ENCODE results near the gene NACC2. TPM values are rescaled to one million over a fixed set of nuclear protein-coding genes. Genes with fewer than 3 reads are reported as not detected.

The NACC2 gene
- total RNA-seq, 1 donor from 2014 or later: 4.5 TPM

DNA sequence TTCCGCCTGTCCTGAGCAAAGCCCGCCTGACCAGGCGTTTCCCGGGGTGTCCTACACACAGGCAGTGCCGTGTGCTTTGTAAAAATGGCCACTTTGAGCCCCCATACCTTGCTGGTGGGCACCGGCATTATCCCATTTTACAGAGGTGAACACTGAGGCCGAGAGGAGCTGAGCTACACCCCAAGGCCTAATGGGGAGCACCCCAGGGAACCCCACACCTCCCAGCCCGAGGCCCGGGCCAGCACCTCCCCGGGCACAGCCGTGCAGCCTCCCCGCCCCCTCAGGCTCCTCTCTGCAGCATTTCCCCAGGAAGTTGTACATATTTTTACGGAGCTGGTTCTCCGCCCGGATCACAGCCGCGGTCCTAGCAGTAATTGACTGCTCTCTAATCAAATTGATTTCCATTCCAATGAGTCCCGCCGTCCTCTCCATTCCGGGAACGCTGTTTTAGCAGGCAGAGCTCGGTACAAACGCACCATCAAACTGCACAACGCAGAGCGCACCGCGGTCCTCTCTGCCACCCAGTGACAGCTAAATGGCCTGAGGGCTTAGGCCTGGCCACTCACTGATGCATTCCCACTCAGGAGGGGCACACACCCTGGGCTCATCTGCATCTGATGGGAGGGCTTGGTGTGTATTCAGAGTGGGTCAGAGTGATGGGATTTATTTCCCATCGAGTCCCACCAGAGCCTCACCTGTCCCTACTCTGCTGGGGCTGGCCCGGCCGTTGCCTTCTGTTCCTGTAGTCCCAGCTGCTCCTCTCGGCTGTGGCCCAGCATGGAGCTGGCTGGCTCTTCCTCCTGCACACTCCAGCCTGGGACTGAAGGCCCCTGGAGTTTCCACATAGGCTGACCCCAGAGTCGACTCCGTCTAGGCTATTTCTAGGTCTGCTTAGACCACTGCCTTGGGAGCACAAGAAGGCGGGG, 97.7 kb downstream of the NACC2 start:
- Mint-ChIP-seq H3K9me3 (no peaks in the 10 kb centered on the region), H3K36me3 (no peaks in the 10 kb centered on the region), H3K27me3 (ENCODE audit: insufficient read depth, low read depth) (peaks cover 7% of the 10 kb centered on the region), H3K4me1 (peaks cover 40% of the 10 kb centered on the region), H3K4me3 (no peak overlapping the region), H3K27ac (peak overlapping the region; percentile 86)
- Histone ChIP-seq H3K4me1 (peaks cover 25% of the 10 kb centered on the region), H2AFZ (replicated peaks) (no peak overlapping the region), H3K79me2 (ENCODE audit: low read depth) (no peaks in the 10 kb centered on the region), H3K4me2 (no peak overlapping the region), H3K9ac (no peak overlapping the region), H3K27ac (no peak overlapping the region), H3F3A (ENCODE audit: low read depth) (peaks cover 19% of the 10 kb centered on the region), H3K36me3 (no peaks in the 10 kb centered on the region), H3K9me3 (ENCODE audit: low read depth) (no peaks in the 10 kb centered on the region), H4K20me1 (ENCODE audit: low read depth) (no peaks in the 10 kb centered on the region), H3K4me3 (no peak overlapping the region), H3K27me3 (no peaks in the 10 kb centered on the region)
- DNase-seq (ENCODE audit: low spot score): no peak
- TF ChIP-seq EZH2 (IDR thresholded peaks at IDR 0.05) (no peak), EZH2phosphoT487 (IDR thresholded peaks at IDR 0.05) (no peak)
- TF ChIP-seq, protein P1, sequence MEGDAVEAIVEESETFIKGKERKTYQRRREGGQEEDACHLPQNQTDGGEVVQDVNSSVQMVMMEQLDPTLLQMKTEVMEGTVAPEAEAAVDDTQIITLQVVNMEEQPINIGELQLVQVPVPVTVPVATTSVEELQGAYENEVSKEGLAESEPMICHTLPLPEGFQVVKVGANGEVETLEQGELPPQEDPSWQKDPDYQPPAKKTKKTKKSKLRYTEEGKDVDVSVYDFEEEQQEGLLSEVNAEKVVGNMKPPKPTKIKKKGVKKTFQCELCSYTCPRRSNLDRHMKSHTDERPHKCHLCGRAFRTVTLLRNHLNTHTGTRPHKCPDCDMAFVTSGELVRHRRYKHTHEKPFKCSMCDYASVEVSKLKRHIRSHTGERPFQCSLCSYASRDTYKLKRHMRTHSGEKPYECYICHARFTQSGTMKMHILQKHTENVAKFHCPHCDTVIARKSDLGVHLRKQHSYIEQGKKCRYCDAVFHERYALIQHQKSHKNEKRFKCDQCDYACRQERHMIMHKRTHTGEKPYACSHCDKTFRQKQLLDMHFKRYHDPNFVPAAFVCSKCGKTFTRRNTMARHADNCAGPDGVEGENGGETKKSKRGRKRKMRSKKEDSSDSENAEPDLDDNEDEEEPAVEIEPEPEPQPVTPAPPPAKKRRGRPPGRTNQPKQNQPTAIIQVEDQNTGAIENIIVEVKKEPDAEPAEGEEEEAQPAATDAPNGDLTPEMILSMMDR (IDR thresholded peaks at IDR 0.05): no peak

DNA sequence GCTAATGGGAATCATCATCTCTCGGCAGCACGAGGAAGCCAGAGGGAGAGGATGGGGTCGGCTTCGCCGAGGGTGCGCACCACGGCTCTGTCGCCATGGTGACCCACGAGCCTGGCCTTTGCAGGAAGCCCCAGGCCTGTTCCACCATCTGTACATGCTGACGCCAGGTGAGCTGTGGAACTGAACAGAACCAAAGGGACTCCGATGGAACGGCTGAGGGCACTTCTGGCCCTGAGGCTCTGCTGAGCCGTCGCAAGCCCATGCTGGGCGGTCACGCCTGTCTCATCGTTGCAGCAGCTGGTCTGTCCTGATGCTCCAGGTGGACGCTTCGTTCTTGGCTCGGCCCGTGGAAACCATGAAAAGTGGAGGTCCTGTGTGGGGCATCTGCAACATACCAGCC, 99.3 kb downstream of the NACC2 start:
- Histone ChIP-seq H3F3A (ENCODE audit: low read depth) (peaks cover 30% of the 10 kb centered on the region), H3K79me2 (ENCODE audit: low read depth) (no peaks in the 10 kb centered on the region), H3K4me3 (no peak overlapping the region), H4K20me1 (ENCODE audit: low read depth) (no peaks in the 10 kb centered on the region), H3K36me3 (no peaks in the 10 kb centered on the region), H3K9me3 (ENCODE audit: low read depth) (no peaks in the 10 kb centered on the region), H3K4me2 (no peak overlapping the region), H2AFZ (replicated peaks) (no peak overlapping the region), H3K4me1 (peaks cover 32% of the 10 kb centered on the region), H3K27me3 (no peaks in the 10 kb centered on the region), H3K27ac (no peak overlapping the region), H3K9ac (no peak overlapping the region)
- Mint-ChIP-seq H3K27me3 (ENCODE audit: insufficient read depth, low read depth) (peaks cover 3% of the 10 kb centered on the region), H3K36me3 (no peaks in the 10 kb centered on the region), H3K9me3 (no peaks in the 10 kb centered on the region), H3K4me3 (no peak overlapping the region), H3K4me1 (peaks cover 42% of the 10 kb centered on the region), H3K27ac (no peak overlapping the region)
- TF ChIP-seq EZH2phosphoT487 (IDR thresholded peaks at IDR 0.05) (no peak), EZH2 (IDR thresholded peaks at IDR 0.05) (no peak)
- TF ChIP-seq, protein P1 (IDR thresholded peaks at IDR 0.05): no peak
- no peak for DNase-seq (ENCODE audit: low spot score)

DNA sequence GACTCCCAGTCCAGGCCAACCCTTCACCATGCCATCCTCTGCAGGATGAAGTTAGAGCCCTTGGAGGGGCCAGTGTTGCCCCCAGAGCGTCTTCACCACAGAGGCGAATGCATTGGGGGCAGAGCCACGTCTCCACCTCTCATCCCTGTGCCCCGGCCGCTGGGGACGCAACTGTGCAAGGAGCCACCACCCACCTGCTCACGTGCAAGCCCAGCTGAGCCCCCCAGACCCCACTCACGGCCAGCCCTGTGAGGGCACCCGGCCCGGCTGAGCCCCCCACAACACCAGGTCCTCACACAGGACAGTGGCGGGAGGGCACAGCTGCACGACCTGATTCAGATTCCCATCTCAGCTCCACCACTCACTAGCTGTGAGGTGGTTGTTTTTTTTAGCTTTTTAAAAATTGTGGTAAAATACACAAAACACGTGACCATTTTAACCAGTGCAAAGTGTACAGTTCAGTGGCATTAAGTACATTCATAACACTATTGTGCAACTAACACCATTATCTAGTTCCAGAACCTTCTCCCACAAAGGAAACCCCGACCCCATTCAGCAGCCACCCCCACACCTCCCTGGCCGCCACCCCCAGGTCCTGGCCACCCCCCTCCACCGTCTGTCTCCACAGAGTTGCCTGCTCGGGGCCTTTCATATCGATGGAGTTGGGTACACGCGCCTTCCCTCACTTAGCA, 100.4 kb downstream of the NACC2 start:
- Histone ChIP-seq H3K27me3 (no peaks in the 10 kb centered on the region), H3K9ac (no peak overlapping the region), H4K20me1 (ENCODE audit: low read depth) (no peaks in the 10 kb centered on the region), H3K79me2 (ENCODE audit: low read depth) (no peaks in the 10 kb centered on the region), H3K4me1 (peaks cover 40% of the 10 kb centered on the region), H3K27ac (no peak overlapping the region), H2AFZ (replicated peaks) (no peak overlapping the region), H3K4me3 (no peak overlapping the region), H3K9me3 (ENCODE audit: low read depth) (no peaks in the 10 kb centered on the region), H3K4me2 (no peak overlapping the region), H3K36me3 (no peaks in the 10 kb centered on the region), H3F3A (ENCODE audit: low read depth) (peaks cover 39% of the 10 kb centered on the region)
- Mint-ChIP-seq H3K4me3 (no peak overlapping the region), H3K27me3 (ENCODE audit: insufficient read depth, low read depth) (peaks cover 3% of the 10 kb centered on the region), H3K9me3 (no peaks in the 10 kb centered on the region), H3K36me3 (no peaks in the 10 kb centered on the region), H3K27ac (no peak overlapping the region), H3K4me1 (peaks cover 38% of the 10 kb centered on the region)
- no peak for DNase-seq (ENCODE audit: low spot score)
- TF ChIP-seq EZH2 (IDR thresholded peaks at IDR 0.05): no peak
- TF ChIP-seq EZH2phosphoT487 (IDR thresholded peaks at IDR 0.05): no peak
- TF ChIP-seq, protein P1 (IDR thresholded peaks at IDR 0.05): no peak

All from neural progenitor cell (in vitro differentiated cells).